GM21723 (cell line): ENCODE results near the gene TSPAN8.
"Not testable (repeated sequence)": the region's sequence is repeated elsewhere in the genome, so short reads cannot be mapped to it uniquely, and the experiment has no call there.

ENCODE experiments used
- ATAC-seq: cut with Tn5 transposase; IDR thresholded peaks from one replicate; pipeline ENCODE4 v1.9.1; 2021; ENCODE audit warnings: mild to moderate bottlenecking, moderate library complexity; ENCODE audit not compliant: unreplicated experiment

Gene TSPAN8

GRCh38 chr12:71157601-71158233 lies at the start of gene TSPAN8:
TSPAN8 (minus strand) TSS chr12:71157999; CDS start chr12:71157678, 321 bp downstream.
- no peak for ATAC-seq

- no peak for ATAC-seq
These were observed 43.4 kb upstream of the TSPAN8 start for GRCh38 chr12:71201136-71201679.

DNA sequence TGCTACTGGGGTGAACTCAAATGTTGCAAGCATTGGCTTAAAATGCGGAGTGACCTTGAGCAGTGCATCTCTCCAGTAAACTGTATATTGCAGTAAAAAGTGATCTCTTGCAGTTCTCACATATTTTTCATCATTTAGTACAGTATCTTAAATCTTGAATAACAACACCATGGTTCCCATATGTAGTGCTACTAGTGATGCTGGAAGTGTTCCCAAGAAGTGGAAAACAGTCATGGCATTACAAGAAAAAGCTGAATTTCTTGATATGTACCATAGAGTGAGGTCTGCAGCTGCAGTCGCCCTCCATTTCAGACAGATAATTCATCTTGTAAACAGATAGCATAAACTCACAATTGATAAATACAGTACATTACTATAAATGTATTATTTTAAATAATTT lies 42.9 kb upstream of the TSPAN8 start:
- no peak for ATAC-seq

- no peak for ATAC-seq
These were observed 39.7 kb upstream of the TSPAN8 start for GRCh38 chr12:71197460-71197859.

DNA sequence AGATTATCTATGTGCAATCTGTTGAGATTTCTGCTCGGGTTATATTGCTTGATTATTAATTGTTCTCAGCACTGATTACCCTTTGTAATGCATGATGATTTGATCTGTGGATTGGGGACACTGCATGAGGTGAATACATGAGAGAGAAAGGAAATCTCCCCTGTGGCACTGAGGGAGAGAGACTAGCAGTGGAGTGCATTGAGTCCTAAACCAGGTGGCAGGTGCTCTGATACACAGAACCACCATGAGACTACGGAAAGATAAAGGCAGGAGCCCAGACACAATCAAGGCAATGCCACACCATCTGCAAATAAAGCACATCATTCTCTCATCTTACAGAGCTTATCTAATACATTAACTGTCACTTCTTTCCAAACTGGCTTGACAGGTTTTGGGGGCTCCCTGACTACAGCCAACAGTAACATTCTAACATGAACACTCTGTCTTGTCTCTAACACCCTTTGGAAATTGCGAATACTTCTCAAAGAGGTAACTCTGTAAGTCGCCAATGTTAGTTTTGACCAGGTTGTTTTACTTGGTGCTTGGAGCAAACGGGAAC lies 37.6 kb upstream of the TSPAN8 start:
- no peak for ATAC-seq

DNA sequence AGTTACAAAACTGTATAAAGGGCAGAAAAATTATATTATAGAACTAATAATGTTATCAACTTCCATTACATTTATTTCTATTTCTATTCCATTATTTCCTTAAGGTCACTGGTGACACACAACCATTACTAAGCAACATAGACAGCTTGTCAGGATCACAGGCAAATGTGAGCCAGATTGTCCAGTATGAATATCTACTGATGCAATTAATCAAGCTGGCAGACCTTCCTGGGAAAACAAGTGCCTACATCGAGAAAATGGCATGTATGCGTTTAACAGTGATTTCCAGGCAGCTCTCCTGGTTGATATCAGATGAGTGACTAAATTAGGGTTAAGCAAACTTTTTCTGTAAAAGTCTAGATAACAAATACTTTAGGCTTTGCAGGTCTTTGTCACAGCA lies 36.9 kb upstream of the TSPAN8 start:
- ATAC-seq = no peak

DNA sequence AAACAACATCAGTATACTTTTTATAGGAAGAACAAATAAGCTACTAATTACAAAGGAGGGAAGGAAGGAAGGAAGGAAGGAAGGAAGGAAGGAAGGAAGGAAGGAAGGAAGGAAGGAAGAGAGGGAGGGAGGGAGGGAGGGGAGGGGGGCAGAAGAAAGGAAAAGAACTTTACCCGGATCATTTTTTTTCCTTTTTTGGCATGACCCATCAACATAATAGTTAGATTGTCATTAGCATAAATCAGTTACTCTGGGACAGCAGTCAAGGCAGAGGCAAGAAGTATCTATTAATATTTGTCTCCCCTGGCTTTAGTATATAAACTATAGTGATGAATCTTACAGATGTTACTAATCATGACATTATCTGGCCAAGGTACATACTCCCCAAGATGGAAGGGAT lies 35.2 kb upstream of the TSPAN8 start:
- ATAC-seq = no peak

- no peak for ATAC-seq
These were observed 33.9 kb upstream of the TSPAN8 start for GRCh38 chr12:71191509-71192196.

- ATAC-seq = no peak
These were observed 33.0 kb upstream of the TSPAN8 start for GRCh38 chr12:71190822-71191221.

- ATAC-seq = no peak
These were observed 29.6 kb upstream of the TSPAN8 start for GRCh38 chr12:71187379-71187778.

DNA sequence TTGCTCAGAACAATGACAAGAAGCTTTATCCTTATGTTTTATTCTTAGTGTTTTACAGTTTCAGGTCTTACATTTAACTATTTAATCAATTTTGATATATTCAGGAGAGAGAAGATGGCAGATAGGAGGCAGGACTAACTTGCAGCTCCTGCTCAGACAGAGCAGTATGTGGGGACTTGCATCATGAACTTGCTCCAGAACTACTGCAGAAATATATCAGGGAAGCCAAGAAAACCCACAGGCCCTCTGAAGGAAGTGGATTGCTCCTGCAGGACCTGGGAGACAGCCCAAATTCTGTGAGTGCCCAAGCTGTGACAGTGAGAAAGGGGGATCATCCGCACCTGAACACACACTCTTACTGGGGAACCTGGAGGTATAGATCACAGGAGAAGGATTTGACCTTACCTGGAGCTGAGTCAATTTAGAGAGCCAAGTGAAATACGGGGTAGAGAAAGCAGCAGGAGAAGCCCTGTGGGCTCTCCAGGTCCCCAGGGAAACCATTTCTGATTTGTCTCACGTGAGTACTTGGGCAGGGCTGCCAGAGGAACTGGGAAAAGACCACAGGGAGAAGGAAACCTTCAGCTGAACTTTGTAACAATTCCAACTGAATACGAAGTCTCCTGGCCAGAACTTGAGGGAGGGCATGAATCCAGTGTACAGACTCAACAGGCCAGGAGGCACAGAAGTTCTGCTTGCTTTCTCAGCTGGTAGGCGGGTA lies 28.9 kb upstream of the TSPAN8 start:
- ATAC-seq = no peak

DNA sequence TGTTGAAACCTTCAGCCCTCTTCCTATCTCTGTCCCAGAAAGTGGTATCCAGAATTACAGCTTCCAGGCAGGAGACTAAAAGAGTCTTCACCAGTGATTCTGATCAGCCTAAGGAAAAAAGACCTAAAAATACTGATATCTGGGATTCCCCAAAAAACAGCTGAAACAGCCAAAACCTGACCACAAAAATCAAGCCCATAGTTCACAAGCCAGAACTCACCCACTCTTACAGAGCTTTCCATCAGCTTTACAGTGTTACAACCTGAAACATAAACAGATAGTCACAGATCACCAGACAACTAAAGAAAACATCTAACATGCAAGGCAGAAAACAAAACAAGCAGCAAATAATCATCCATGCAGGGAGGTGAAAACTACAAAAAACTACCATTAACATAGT lies 26.0 kb upstream of the TSPAN8 start:
- no peak for ATAC-seq

DNA sequence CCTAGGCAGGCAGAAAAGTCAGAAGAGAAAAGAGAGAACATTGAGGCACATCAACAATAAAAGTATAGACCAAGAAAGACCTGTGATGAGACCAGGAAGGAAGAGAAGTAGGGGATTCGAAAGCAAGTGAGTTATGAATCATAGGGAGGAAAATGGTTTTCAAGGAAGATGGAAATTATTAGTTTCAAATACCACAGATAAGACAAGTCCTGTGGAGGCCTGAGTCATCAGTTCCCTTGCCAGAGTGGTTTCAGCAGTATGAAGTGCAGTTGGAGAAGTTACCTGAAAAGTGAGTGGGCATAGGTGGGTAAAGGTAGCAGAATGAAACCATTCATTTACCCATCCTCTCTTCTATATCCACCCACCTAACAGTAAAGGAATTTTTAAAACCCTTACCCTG lies 25.2 kb upstream of the TSPAN8 start:
- ATAC-seq = no peak

DNA sequence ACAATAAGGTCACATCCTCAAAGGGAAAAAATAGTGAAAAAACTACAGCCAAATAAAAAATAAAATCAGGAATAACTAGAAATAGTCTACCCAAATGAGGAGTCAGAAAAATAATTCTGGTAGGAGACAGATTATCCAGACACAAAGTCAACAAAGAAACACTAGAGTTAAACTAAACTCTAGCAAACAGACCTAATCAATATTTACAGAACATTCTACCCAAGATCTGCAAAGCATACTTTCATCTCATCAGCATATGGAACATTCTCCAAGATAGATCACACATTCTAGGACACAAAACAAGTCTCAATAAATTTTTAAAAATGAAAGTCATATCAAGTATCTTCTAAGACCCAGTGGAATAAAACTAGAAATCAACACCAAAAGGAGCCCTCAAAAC lies 20.4 kb upstream of the TSPAN8 start:
- ATAC-seq = no peak

DNA sequence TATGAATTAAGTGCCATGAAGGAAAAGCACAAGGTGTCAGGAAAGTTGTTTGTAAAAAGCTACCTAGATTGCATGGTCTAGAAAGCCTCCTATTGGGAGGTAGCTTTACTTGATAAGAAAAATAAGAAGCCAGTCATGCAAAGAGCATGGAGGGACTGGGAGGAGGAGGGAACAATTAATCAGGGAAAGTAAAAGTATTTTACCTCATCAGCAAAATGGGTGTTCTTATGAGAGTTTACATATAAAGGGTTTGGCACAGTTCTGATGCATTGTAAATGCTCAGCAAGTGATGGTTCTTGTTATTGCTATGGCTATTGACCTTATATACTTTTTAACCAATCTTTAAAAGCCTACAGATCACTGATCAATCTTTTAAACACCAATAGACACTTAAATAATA lies 17.0 kb upstream of the TSPAN8 start:
- no peak for ATAC-seq

DNA sequence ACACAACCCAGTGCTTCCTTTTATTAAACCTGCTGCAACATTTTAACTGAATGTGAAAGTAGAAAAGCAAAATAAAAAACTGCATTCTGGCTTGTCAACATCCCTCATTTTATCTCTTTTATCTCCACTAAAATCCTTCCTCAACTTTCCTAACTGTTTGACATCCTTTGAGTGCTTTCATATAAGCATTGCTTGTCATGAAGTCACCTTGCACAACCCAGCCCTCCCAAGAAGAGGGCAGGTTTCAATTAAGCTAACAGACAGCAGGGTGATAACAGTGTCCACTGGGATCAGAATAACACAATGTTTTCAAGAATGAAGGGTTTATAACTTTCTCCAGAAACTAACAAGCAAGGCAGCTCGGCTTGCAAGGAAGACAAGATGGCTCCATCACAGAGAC lies 16.3 kb upstream of the TSPAN8 start:
- ATAC-seq = no peak

DNA sequence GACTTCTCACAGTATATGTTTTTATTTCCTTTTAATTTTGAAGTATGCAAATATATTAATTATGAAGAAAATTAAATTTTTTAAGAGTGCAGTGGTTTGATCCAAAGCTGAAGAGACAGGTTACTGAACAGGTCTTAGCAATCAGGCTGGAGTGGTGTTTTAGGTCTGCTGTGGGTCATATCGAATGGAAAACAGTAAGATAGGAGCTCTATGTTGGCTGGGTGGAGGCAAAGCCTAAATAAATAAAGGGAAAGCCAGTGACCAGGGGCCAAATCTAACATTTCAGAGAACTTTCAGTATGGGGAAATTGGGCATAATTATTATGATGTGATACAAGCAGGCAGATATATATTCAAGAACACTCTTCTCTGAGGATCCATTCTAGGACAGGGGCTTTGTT lies 12.7 kb upstream of the TSPAN8 start:
- ATAC-seq = no peak

DNA sequence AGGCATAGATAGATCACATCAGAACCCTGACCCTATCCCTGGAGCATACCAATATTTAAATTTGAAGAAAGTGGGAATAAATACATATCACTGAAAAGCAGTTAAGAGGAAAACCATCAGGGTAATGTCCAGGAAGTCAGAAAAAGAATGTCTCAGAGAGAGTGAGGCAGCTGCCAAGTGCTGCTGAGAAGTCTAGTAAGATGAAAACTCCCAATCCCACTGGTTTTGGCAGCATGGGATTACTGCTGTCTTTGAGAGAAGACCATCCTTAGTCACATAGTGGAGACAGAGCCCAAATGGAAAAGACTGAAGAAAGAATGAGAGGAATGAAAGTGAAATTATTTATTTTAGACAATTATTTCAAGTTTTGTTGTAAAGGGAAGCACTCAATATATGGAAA lies 11.5 kb upstream of the TSPAN8 start:
- no peak for ATAC-seq

DNA sequence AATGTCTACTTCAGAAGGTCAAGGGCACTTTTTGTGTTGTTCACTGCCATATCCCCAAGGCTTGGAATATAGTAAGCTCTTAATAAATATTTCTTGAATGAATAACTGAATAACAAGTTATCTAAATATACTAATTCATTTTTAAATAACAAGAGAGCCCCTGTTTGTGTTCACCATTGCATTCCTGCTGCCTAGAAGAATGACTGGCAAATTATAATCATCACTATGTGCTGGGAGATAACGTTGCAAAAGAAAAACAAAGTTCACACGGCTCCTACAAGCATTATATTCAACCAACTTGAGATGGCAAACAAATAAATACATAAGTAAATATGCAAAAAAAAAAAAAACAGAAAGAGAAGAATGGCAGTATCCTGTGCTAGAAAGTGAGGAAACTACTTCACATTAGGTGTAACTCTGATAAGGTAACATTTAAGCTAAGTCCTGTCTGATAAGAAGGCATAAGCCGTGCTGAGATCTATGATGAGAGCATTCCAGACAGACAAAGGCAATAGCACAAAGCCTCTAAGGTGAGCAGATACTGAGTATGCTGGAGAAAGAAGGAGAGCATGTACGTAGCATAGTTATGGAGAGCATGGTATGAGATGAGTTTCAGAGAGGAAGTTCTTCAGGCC lies 9.2 kb upstream of the TSPAN8 start:
- no peak for ATAC-seq

GRCh38 chr12:71166280-71166679 lies 8.5 kb upstream of the TSPAN8 start:
- ATAC-seq = no peak

DNA sequence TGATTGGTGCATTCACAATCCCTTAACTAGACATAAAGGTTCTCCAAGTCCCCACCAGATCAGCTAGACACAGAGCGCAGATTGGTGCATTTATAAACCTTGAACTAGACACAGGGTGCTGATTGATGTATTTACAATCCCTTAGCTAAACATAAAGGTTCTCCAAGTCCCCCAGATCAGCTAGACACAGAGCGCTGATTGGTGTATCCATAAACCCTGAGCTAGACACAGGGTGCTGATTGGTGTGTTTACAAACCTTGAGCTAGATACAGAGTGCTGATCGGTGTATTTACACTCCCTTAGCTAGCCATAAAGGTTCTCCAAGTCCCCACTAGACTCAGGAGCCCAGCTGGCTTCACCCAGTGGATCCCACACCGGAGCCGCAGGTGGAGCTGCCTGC lies 8.0 kb upstream of the TSPAN8 start:
- ATAC-seq = not testable (repeated sequence)
